Adipose tissue (tissue), 3 donors: Measurements from ENCODE around the gene SERPINB2. TPM values are rescaled to one million over a fixed set of nuclear protein-coding genes. Genes with fewer than 3 reads are reported as not detected.

Experiments used
- H3K27ac ChIP-seq: one replicate; pipeline ENCODE4 v1.5.1; 2013; ENCODE audit warnings: low read depth, low read length
- WGBS, 3 donors: extraction: QIAGEN DNeasy Blood & Tissue Kit; methylation state at CpG; one replicate each; pipeline ENCODE4 v1.1.7; 2013; 5-methylcytosine and 5-hydroxymethylcytosine counted together
- polyA plus RNA-seq, 3 donors: library from polyadenylated mRNA; stranded (reverse); fragments of 200-250 nt; gene quantifications; one replicate each; pipeline ENCODE4 v1.2.3, GENCODE V29; 2013
- donor health status: healthy with polysubstance abuse.
- donor health status: Bipolar disorder and iron deficiency.
- donor health status: healthy.

Gene SERPINB2
- polyA plus RNA-seq, 3 donors, result 0.18 to 206 (median 3.9) TPM

DNA sequence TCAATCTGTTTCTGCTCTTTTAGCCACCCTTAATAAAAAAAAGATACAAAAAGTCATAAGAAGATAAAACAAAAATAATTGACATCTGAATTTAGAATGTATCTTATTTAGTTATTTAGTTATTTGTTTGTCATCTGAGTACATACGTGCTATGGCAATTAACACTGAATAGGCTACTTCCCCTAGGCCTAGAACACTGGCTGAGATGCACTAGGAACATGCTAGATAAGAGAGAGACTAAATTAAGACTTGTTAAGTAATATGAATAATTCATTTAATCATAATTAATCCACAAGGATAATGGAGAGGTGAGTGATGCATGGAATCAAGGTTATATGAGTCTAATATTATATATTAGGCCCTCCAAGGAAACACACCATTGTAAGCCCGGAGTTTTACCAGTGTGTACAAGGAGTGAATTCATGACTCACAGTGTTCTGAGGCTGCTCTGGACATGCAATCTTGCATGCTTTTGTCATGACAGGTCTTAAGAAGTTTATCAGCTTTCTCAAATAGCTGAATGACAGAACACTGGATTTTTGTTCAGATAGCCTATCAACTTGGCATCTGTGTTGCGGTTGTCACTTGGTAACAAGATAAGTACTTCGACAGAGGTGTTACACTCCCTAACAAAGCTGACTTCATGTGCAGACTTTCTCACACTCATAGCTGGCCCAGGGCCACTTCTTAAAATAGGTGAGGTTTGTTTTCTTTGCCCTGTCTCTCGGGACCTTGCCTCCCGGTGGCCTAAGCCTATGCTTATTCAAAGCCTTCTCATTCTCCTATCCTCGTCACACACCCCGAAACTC, 5.0 kb upstream of the SERPINB2 start:
- 28 to 61% (median 59%) methylated on average over 8 of the region's 8 CpGs for WGBS, 3 donors
- H3K27ac ChIP-seq, result no peak overlapping the region

DNA sequence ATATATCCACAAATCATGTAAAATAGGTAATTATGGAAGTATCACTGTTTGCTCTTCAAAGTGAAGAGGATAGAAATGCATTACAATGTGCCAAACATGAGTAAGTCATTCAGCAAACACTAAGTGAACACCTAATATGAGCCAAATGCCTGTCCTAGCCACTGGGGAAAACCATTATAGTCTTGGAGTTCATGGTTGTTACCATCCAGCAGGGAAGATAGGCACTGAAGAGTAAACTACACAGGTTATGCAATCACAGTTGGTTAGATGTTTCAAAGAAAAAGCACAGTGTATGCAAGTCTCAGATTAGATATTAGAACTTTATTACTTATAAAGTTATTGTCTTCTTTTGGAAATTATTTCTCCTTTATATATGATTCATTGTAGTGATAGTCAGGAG, 3.9 kb upstream of the SERPINB2 start:
- H3K27ac ChIP-seq, result no peak overlapping the region

DNA sequence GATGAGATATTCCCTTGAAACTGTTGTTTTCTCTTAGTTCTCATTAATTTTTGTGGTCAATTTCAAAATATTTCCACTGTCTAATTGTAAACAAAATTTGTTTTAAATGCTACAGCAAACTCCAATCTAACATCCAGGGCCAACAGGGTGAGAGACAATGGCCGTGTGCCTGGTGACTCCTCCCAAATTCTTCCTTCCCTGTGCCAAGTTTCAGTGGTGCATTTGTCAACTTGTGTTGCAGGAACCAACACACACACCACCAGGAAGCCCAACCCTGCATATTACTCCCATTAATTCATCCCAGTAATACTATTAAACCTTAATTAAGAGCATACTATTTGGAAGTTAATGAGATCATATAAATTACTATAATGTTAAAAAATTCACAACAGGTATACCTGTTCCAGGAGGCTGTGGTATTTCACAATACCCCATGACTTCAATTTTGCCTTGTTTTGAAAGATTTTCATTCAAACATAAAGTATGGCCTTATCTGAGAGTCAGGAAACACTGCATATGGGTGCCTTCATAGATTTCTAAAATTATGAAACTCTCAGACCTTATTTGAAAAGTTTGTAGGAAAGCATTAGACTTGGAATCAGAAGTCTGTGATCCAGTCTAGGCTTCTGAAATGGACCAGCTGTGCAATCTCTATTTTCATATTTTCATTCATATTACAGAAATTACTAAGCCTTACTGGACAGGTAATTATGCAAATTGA, 1.1 kb downstream of the SERPINB2 start:
- WGBS, 3 donors, result 3 to 35% (median 19%) methylated on average over 1 of the region's 1 CpG
- H3K27ac ChIP-seq, result no peak overlapping the region

DNA sequence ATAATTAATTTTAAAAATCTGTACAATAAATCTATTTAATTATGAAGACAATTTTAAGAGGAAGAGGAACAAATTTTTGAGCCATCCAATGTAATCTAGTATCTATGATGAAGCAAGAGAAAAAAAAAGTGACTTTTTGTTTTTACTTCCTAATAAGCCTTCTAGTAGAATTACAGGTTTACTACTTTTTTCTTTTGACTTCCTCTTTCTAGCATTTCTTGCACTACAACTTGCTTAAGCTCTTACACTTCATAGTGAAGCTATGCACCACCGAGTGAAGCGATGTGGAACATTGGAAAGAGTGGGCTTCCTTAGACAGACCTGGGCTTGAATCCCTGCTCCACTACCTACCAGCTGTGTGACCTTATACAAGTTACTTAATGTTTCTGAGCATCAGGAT, 2.1 kb downstream of the SERPINB2 start:
- 51 to 89% (median 82%) methylated on average over 2 of the region's 2 CpGs for WGBS, 3 donors
- H3K27ac ChIP-seq, result no peak overlapping the region

DNA sequence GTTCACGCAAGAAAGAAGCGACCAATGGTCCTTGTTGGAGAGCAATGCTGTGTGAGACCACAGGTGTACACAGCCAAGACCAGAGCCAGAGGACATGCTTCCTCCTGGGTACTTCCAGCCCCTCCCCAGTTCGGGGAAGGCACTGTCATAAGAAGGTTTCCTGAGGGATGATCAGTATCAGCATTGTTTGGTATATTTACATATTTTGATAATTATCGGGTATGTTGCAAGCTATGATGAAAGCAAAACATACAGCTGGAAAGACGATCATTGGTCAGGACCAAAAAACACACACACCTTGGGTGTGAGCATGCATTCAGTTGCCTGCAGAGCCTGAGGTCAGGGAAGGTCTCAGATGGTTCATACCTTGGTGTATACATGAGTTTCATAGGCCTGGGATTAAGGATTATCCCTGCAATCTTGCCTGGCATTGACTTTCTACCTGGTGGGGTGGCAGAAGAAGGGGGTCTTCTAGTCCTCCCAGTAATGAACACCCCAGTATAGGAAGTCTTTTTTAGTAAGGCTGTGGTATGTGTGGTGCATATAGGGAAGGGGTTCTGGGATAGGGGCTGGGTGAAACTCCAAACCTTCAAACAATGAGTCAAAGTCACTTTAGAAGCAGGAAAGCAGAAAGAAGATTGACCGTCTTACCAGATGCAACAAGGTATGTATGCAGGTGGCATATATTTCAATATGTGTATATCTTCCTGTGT, 2.9 kb downstream of the SERPINB2 start:
- H3K27ac ChIP-seq, result no peak overlapping the region
- WGBS, 3 donors, result 76 to 89% (median 76%) methylated on average over 6 of the region's 6 CpGs

DNA sequence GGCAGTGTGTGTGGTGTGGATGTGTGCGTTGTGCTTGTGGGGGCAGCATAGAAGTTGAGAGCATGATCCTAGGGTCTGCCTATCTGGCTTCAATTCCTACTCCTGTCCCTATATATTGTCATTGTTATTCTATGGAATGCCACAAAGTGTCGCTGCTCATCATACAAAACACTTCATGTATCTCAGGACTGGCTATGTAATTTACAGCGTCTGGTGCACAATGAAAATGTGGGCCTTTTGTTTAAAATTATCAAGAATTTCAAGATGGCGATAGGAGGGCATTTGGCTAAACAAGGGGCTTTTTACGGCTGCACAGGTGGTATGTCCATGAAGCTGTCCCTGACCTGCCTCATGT, 3.4 kb downstream of the SERPINB2 start:
- 70 to 88% (median 77%) methylated on average over 5 of the region's 5 CpGs for WGBS, 3 donors
- H3K27ac ChIP-seq, result no peak overlapping the region

DNA sequence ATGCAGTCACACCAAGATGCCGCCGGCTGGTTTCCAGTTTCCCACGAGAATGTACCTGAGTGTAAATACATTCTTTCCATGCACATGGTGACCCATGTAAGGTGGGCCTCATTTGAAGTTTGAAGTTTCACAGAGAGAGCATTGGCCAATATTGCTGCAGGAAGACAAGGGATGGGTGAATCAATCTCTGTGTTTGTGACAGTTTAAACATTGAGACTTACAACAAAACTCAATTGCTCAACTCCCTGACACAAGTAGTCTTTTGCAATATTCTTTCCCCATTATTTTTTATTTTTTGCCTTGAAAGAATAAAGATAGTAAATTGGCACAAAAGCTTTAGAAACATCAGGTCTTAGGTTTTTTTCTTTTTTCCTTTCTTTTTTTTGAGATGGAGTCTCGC, 5.1 kb downstream of the SERPINB2 start:
- no peak overlapping the region for H3K27ac ChIP-seq
- WGBS, 3 donors, result 67 to 94% (median 77%) methylated on average over 4 of the region's 4 CpGs

DNA sequence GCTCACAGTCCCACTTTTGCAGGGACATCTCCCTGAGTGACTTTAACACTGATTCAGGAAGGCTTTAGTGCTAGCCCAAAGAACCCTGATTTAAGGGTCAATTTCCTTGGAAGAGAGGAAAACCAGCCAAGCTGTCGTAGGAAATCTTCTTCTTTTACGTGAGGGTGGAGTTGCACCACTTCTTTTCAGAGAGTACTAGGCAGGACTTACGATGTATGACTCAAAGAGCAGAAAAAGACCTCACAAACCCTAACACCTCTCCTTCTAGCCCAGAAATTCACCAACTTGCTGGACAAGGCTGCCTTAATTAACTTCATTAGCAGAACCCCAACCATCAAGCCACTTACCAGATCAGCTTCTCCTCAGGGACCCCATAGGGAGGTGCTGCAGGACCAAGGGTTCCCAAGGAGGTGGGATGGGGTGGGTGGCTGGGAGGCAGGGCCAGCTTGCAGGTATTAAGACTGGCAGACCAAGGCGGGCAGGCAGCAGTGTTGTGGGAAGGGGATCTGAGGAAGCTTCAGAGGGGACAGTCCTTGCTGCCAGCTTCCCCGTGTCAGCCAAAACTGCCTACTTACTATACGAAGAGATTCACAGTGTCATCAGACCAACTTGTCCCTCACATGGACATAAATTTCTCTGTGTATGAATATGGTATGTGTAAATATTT, 6.7 kb downstream of the SERPINB2 start:
- H3K27ac ChIP-seq, result no peak overlapping the region
- WGBS, 3 donors, result 53 to 90% (median 66%) methylated on average over 6 of the region's 6 CpGs

DNA sequence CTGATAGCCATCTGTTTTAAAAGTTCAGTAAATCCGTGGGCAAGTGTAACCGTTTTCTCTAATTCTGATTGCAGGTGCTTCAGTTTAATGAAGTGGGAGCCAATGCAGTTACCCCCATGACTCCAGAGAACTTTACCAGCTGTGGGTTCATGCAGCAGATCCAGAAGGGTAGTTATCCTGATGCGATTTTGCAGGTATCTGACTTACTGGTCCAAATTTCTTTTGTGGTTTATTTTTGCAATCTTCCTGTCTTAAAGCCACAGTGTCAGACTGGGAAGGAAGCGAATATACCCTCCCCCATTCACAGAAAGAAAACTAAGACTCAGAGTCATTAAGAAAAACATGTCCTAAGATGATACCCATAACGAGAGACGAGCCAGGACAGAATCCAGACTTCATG, 7.7 kb downstream of the SERPINB2 start:
- WGBS, 3 donors, result 45 to 68% (median 51%) methylated on average over 6 of the region's 6 CpGs
- H3K27ac ChIP-seq, result no peak overlapping the region

DNA sequence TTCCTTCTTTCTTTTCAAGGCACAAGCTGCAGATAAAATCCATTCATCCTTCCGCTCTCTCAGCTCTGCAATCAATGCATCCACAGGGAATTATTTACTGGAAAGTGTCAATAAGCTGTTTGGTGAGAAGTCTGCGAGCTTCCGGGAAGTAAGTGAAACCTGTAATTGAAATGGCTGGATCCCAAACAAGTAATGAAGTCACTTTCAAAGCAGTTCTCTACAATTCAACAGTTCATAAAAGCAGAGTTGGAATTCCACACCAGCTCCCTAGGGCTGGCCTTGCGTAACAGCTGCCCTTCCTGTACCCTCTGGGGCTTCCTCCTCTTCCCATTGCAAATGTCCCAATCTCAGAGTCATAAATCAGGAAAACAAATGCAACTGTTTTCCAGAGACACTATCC, 9.6 kb downstream of the SERPINB2 start:
- no peak overlapping the region for H3K27ac ChIP-seq
- 45 to 60% (median 53%) methylated on average over 4 of the region's 4 CpGs for WGBS, 3 donors

DNA sequence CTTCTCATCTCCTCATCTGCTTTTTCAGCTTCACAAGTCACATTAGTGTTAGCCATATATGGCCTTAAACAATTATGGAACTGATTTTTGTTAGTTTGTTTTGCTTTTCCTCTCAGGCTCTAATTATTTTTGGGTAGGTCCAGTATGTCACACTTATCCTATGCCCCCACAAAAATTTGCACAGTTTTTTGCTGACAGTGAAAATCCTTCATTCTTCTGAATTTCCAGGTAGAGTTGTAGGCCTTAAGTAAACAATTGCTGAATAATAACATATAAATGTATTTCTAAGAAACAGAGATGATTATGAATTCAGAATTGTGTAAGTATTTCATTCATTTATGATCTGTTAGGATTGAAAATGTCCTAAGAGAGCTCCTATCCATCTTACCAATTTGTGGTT, 11.7 kb downstream of the SERPINB2 start:
- H3K27ac ChIP-seq, result no peak overlapping the region

DNA sequence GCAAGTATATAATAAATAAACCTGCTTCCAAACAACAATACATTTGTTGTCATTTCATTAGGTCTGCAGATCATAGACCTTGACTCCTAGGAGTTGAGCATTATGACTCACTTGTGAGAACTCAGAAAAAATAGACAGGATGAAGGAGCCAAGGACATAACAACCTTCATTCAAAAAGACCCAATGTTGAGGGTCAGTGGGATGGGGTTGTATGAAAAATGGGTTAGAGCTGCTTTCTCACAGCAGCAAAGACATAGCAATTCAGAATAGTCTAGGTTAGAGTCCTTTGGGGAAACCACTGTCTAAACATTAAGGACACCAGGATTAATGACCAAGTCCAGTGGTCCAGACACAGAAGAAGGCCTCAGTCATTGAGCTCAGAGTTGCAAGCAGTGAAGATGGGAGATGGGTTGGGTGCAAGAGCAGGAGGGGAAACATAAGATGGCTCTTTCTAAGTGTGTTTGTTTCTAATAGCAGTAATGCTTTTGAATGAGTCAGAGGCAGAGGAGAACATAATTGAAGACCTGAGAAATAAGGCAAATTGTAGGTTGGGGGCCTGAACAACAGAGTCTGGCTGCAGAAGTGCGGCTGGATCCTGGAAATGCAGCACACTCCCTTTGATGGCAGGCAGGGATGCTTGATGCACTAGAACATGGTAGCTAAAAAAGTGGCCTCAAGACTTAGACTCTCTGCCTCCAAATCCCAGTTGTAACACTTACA, 16.5 kb downstream of the SERPINB2 start:
- 84 to 96% (median 93%) methylated on average over 1 of the region's 1 CpG for WGBS, 3 donors

DNA sequence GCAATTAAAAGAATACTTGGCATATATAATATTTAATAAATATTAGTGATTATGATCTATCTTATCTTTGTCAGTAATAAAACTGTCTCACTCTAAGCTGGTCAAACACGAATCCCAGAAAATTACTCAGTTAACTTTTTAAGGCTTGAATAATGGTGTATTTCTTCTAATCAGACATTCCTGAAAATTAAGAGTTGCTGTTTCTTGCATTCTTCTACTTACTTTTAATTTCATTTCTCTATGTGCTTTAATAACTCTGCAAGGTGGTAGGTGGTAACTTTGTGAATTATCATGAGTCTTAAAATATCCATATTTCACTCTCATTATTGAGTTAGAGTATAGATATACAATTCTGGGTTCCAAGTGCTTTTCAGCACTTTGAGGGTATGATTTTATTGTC, 17.2 kb downstream of the SERPINB2 start:
- no peak overlapping the region for H3K27ac ChIP-seq
- 63 to 76% (median 70%) methylated on average over 1 of the region's 1 CpG for WGBS, 3 donors

More for the DNA sequence above, 16.5 kb downstream of the SERPINB2 start:
- H3K27ac ChIP-seq, result no peak overlapping the region

DNA sequence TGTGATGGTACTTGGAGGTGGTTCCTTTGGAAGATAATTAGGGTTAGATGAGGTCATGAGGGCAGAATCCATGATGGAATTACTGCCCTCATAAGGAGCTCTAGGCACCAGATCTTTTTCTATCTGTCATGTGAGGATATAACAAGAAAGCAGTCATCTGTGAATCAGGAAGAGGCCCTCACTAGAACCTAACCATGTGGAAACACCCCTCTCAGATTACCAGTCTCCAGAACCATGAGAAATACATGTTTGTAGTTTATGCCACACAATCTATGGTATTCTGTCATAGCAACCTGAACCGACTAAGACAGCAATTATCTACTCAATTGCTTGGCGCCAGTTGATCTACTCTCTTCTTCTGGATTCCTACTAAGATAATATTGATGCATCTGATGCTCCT, 17.9 kb downstream of the SERPINB2 start:
- H3K27ac ChIP-seq, result no peak overlapping the region
- 94 to 97% (median 94%) methylated on average over 2 of the region's 2 CpGs for WGBS, 3 donors

DNA sequence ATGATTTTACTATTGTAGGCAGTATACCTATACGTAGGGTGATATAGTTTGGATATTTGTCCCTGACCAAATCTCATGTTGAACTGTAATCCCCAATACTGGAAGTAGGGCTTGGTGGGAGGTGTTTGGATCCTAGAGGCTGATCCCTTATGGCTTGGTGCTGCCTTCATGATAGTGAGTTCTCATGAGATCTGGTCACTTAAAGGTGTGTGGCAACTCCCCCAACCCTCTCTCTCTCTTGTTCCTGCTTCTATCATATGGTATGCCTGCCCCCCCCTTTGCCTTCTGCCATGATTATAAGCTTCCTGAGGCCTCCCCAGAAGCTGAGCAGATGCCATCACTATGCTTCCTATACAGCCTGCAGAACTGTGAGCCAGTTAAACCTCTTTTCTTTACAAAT, 18.6 kb downstream of the SERPINB2 start:
- no peak overlapping the region for H3K27ac ChIP-seq
- WGBS, 3 donors, result 82 to 94% (median 94%) methylated on average over 1 of the region's 1 CpG

DNA sequence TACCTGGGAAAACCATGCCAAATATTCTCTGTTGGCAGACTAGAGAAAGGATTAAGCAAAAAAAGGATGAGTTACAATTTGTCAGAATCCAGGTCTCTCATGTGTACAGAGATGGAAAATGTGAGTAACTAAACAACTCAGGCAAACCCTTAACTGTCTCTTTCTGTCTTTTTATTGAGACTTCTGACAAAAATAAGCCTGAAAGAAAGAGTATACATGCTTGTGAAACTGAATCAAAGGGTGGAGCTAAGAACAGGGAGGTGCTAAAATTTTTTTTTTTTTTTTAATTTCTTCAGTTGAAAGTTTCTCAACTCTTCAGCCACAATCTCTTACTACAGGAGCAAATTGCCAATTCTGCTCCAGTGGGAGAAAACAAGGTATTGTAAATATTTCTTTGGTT, 20.2 kb downstream of the SERPINB2 start, which contains the start of gene SERPINB10:
Gene SERPINB10, plus strand, starts transcription at position 295 of the 400 bp plus-strand sequence. CDS start 7,553 bp downstream, outside the sequence.
- H3K27ac ChIP-seq, result no peak within 1 kb of the TSS

DNA sequence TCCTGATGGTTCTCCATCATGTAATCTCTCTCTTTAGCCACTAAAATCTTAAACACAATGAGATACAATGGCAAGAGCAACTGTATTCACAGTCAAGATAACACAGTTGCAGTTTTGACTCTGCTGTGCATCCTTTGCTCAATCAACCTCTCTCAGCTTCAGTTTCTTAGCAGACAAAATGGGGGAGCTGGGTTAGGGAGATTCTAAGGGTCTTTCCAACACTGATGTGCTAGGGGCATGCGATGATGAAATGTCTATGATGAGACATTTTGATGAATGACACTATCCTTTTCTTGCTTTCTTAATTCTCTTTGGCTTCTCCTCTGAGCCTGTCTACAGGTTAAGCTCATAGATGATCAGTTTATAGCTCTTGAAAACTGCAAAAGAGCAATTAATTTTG, 21.4 kb downstream of the SERPINB2 start:
- H3K27ac ChIP-seq, result no peak overlapping the region
- 64 to 92% (median 78%) methylated on average over 1 of the region's 1 CpG for WGBS, 3 donors

DNA sequence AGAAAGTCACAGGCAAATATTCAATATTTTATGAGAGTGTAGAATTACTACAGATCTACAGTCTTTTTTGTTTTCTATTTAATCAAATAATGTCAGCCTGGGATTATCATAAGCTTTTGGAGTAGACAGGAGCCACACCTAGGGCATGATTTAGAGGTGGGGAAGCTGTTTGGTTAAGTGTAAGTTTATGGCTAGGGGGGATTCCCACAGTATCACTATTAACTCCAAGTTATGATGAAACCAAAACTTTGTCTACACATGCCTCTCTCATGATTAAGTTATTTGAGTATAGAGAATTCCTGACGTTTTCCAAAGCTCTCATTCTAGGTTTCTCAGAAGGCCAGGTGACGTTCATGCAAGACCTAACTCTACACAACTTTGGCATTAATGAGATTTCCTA, 22.4 kb downstream of the SERPINB2 start:
- no peak overlapping the region for H3K27ac ChIP-seq
- WGBS, 3 donors, result 67 to 75% (median 67%) methylated on average over 2 of the region's 2 CpGs
